NCI-H1417 (cell line): Measurements from ENCODE around the gene GLRA1.
"Not testable (repeated sequence)": the region's sequence is repeated elsewhere in the genome, so short reads cannot be mapped to it uniquely, and the experiment has no call there.

ENCODE experiments used
- DNase-seq, 3 experiments: peaks; one replicate each; lab custom pipeline; 2025; lab: John Stamatoyannopoulos, UW

Gene GLRA1

GRCh38 chr5:151917904-151918303, 6.7 kb downstream of the GLRA1 start:
- DNase-seq = no peak

- no peak for DNase-seq
Measured at GRCh38 chr5:151913425-151913824, 11.2 kb downstream of the GLRA1 start.

GRCh38 chr5:151912360-151912759, 12.3 kb downstream of the GLRA1 start:
- no peak for DNase-seq

- no peak for DNase-seq
Measured at GRCh38 chr5:151911011-151911410, 13.6 kb downstream of the GLRA1 start.

- no peak for DNase-seq
Measured at GRCh38 chr5:151909628-151910027, 15.0 kb downstream of the GLRA1 start.

GRCh38 chr5:151906246-151906645, 18.4 kb downstream of the GLRA1 start:
- peak in 2 of 3 experiments; percentile 13 to 67 for DNase-seq

- peak in 1 of 3 experiments; percentile 29 for DNase-seq
Measured at GRCh38 chr5:151905557-151905961, 19.1 kb downstream of the GLRA1 start.

GRCh38 chr5:151904909-151905308, 19.7 kb downstream of the GLRA1 start:
- DNase-seq = no peak

- no peak for DNase-seq
Measured at GRCh38 chr5:151904127-151904526, 20.5 kb downstream of the GLRA1 start.

- peak in 2 of 3 experiments; percentile 10 to 44 for DNase-seq
Measured at GRCh38 chr5:151903243-151903653, 21.4 kb downstream of the GLRA1 start.

GRCh38 chr5:151902215-151902614, 22.4 kb downstream of the GLRA1 start:
- DNase-seq = no peak

GRCh38 chr5:151901611-151902010, 23.0 kb downstream of the GLRA1 start:
- DNase-seq = no peak

GRCh38 chr5:151900891-151901290, 23.8 kb downstream of the GLRA1 start:
- no peak for DNase-seq

GRCh38 chr5:151899399-151899798, 25.3 kb downstream of the GLRA1 start:
- DNase-seq = no peak

- DNase-seq = no peak
Measured at GRCh38 chr5:151897896-151898295, 26.8 kb downstream of the GLRA1 start.

GRCh38 chr5:151897020-151897552, 27.6 kb downstream of the GLRA1 start:
- DNase-seq = no peak

GRCh38 chr5:151896031-151896691, 28.5 kb downstream of the GLRA1 start:
- peak in 2 of 3 experiments; percentile 47 to 90 for DNase-seq

GRCh38 chr5:151895660-151896030, 29.0 kb downstream of the GLRA1 start:
- DNase-seq = no peak

GRCh38 chr5:151893485-151893884, 31.2 kb downstream of the GLRA1 start:
- DNase-seq = not testable (repeated sequence)

GRCh38 chr5:151892393-151892792, 32.3 kb downstream of the GLRA1 start:
- DNase-seq = peak; percentile 43 to 93 (median 78)

GRCh38 chr5:151890299-151890698, 34.4 kb downstream of the GLRA1 start:
- DNase-seq = no peak

- no peak for DNase-seq
Measured at GRCh38 chr5:151889614-151890013, 35.0 kb downstream of the GLRA1 start.

GRCh38 chr5:151886546-151887275, 37.9 kb downstream of the GLRA1 start:
- DNase-seq = no peak
